SH-SY5Y (cell line): ENCODE data around the gene CRABP2.

Experiments used
- GATA2 ChIP-seq: IDR thresholded peaks from 2 replicates; pipeline ENCODE4 v1.6.1; 2011; ENCODE audit warnings: mild to moderate bottlenecking, low read depth, low read length
- GATA3 ChIP-seq: IDR thresholded peaks from 2 replicates; pipeline ENCODE4 v1.6.1; 2011; ENCODE audit warnings: low read depth, mild to moderate bottlenecking, low read length, moderate library complexity

DNA sequence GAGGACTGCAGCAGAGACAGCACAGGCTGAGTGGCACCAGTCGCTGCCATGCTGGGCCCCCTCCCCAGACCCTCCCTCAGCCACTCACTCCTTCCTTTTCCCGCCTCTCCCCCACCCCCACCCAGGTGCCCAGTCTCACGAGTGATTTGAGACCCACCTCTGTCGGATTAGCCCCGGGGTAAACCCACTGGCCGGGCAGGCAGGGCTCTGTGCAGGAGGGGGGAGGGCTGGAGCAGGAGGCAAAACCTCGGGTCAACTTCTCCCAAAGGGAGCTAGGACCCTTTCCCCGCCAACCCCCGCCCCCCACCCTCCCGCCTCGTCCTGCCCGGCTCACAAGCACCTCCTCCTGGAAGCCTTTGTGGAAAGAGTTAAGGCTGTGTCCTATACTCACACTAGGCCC, 39.0 kb upstream of the CRABP2 start:
- TF ChIP-seq GATA2 (no peak), GATA3 (no peak)
